Measurements from ENCODE around the gene CA9. TPM values are rescaled to one million over a fixed set of nuclear protein-coding genes. Genes with fewer than 3 reads are reported as not detected.

Gene CA9
- total RNA-seq, 1 experiment from 2014 or later: 1.0 TPM

DNA sequence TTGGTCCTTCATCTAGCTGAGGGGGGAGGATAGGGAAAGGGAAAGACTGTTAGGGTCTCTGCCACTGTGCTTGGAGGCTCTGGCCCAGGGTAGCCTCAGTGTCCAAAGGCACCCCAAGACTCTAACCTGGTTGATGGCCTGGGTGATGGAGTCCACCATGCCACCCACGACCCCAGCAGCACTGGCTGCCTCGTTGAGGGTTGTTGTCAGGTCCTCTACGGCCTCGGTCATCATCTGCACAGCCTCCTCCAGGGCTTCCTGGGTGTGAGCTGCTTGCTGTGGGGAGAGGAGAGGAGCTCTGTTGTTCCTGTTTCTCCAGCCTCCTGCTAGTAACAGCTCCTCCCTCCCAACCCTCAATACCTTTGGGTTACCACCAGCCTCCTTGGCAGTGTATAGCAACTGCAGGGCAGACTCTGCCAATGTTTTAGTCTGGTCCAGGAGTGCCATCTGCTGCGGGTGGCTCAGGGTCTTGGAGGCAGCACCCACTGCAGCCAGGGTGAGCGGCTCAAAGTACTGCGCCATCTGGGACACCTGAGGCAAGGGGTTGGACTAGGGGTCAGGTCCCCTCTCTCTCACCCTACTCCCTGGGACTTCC, 32.2 kb downstream of the CA9 start (continued):
- TF ChIP-seq, protein P1, sequence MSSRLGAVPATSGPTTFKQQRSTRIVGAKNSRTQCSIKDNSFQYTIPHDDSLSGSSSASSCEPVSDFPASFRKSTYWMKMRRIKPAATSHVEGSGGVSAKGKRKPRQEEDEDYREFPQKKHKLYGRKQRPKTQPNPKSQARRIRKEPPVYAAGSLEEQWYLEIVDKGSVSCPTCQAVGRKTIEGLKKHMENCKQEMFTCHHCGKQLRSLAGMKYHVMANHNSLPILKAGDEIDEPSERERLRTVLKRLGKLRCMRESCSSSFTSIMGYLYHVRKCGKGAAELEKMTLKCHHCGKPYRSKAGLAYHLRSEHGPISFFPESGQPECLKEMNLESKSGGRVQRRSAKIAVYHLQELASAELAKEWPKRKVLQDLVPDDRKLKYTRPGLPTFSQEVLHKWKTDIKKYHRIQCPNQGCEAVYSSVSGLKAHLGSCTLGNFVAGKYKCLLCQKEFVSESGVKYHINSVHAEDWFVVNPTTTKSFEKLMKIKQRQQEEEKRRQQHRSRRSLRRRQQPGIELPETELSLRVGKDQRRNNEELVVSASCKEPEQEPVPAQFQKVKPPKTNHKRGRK (CRISPR knock-in tag; IDR thresholded peaks at IDR 0.05; ENCODE audit: borderline replicate concordance): no peak
- TF ChIP-seq EMX1 (CRISPR knock-in tag; IDR thresholded peaks at IDR 0.05): no peak
- TF ChIP-seq, protein P2, sequence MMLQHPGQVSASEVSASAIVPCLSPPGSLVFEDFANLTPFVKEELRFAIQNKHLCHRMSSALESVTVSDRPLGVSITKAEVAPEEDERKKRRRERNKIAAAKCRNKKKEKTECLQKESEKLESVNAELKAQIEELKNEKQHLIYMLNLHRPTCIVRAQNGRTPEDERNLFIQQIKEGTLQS (CRISPR knock-in tag; conservative IDR thresholded peaks at IDR 0.05): no peak
- TF ChIP-seq, protein P3, sequence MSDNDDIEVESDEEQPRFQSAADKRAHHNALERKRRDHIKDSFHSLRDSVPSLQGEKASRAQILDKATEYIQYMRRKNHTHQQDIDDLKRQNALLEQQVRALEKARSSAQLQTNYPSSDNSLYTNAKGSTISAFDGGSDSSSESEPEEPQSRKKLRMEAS (CRISPR knock-in tag; IDR thresholded peaks at IDR 0.05): no peak
- TF ChIP-seq MYBL2 (CRISPR knock-in tag; IDR thresholded peaks at IDR 0.05): no peak
- no peak for TF ChIP-seq NFATC4 (CRISPR knock-in tag; IDR thresholded peaks at IDR 0.05)

DNA sequence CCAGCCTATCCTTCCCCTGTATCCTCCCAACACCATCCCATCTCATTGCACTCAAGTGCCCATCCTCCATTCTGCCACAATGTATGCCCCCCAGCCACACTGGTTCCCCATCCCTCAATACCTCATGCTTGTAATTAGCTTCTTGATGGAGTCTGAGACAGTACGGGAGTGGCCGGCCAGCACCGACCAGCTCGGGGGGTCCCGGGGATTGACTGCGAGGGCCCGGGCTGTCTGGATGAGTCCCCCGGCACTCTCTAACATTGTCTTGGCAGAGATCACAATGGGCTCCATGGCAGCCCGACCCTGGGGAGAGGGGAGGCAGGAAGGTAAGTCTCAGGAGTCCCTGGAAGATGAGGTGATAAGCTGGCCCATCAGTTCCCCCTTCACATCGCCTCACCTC, 33.2 kb downstream of the CA9 start:
- TF ChIP-seq, protein P4, sequence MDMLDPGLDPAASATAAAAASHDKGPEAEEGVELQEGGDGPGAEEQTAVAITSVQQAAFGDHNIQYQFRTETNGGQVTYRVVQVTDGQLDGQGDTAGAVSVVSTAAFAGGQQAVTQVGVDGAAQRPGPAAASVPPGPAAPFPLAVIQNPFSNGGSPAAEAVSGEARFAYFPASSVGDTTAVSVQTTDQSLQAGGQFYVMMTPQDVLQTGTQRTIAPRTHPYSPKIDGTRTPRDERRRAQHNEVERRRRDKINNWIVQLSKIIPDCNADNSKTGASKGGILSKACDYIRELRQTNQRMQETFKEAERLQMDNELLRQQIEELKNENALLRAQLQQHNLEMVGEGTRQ (CRISPR knock-in tag; IDR thresholded peaks at IDR 0.05): no peak
- TF ChIP-seq, protein P5, sequence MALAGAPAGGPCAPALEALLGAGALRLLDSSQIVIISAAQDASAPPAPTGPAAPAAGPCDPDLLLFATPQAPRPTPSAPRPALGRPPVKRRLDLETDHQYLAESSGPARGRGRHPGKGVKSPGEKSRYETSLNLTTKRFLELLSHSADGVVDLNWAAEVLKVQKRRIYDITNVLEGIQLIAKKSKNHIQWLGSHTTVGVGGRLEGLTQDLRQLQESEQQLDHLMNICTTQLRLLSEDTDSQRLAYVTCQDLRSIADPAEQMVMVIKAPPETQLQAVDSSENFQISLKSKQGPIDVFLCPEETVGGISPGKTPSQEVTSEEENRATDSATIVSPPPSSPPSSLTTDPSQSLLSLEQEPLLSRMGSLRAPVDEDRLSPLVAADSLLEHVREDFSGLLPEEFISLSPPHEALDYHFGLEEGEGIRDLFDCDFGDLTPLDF (CRISPR knock-in tag; IDR thresholded peaks at IDR 0.05): no peak
- TF ChIP-seq TCF7 (CRISPR knock-in tag; IDR thresholded peaks at IDR 0.05; ENCODE audit: low read depth): no peak
- no peak for TF ChIP-seq EMX1 (CRISPR knock-in tag; IDR thresholded peaks at IDR 0.05)
- TF ChIP-seq NFATC4 (CRISPR knock-in tag; IDR thresholded peaks at IDR 0.05): no peak
- TF ChIP-seq GABPB1 (CRISPR knock-in tag; IDR thresholded peaks at IDR 0.05): no peak
- no peak for TF ChIP-seq CBFB (CRISPR knock-in tag; IDR thresholded peaks at IDR 0.05; ENCODE audit: low read depth)
- TF ChIP-seq ZNF219 (CRISPR knock-in tag; IDR thresholded peaks at IDR 0.05; ENCODE audit: borderline replicate concordance): no peak
- TF ChIP-seq, protein P6, sequence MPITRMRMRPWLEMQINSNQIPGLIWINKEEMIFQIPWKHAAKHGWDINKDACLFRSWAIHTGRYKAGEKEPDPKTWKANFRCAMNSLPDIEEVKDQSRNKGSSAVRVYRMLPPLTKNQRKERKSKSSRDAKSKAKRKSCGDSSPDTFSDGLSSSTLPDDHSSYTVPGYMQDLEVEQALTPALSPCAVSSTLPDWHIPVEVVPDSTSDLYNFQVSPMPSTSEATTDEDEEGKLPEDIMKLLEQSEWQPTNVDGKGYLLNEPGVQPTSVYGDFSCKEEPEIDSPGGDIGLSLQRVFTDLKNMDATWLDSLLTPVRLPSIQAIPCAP (CRISPR knock-in tag; IDR thresholded peaks at IDR 0.05): no peak
- TF ChIP-seq, protein P7, sequence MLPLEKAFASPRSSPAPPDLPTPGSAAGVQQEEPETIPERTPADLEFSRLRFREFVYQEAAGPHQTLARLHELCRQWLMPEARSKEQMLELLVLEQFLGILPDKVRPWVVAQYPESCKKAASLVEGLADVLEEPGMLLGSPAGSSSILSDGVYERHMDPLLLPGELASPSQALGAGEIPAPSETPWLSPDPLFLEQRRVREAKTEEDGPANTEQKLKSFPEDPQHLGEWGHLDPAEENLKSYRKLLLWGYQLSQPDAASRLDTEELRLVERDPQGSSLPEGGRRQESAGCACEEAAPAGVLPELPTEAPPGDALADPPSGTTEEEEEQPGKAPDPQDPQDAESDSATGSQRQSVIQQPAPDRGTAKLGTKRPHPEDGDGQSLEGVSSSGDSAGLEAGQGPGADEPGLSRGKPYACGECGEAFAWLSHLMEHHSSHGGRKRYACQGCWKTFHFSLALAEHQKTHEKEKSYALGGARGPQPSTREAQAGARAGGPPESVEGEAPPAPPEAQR (CRISPR knock-in tag; IDR thresholded peaks at IDR 0.05): no peak
- TF ChIP-seq, protein P8, sequence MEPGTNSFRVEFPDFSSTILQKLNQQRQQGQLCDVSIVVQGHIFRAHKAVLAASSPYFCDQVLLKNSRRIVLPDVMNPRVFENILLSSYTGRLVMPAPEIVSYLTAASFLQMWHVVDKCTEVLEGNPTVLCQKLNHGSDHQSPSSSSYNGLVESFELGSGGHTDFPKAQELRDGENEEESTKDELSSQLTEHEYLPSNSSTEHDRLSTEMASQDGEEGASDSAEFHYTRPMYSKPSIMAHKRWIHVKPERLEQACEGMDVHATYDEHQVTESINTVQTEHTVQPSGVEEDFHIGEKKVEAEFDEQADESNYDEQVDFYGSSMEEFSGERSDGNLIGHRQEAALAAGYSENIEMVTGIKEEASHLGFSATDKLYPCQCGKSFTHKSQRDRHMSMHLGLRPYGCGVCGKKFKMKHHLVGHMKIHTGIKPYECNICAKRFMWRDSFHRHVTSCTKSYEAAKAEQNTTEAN (CRISPR knock-in tag; IDR thresholded peaks at IDR 0.05): no peak
- TF ChIP-seq NR1H2 (CRISPR knock-in tag; IDR thresholded peaks at IDR 0.05): no peak
- TF ChIP-seq, protein P9, sequence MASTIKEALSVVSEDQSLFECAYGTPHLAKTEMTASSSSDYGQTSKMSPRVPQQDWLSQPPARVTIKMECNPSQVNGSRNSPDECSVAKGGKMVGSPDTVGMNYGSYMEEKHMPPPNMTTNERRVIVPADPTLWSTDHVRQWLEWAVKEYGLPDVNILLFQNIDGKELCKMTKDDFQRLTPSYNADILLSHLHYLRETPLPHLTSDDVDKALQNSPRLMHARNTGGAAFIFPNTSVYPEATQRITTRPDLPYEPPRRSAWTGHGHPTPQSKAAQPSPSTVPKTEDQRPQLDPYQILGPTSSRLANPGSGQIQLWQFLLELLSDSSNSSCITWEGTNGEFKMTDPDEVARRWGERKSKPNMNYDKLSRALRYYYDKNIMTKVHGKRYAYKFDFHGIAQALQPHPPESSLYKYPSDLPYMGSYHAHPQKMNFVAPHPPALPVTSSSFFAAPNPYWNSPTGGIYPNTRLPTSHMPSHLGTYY (CRISPR knock-in tag; IDR thresholded peaks at IDR 0.05): no peak
- Mint-ChIP-seq H3K4me1 (no peaks in the 10 kb centered on the region), H3K4me3 (no peak overlapping the region), H3K27me3 (ENCODE audit: low read depth) (no peaks in the 10 kb centered on the region), H3K9me3 (no peaks in the 10 kb centered on the region), H3K36me3 (peaks cover 83% of the 10 kb centered on the region), H3K27ac (no peak overlapping the region)
- ChIA-PET CTCF (interaction anchor here (1.7 kb wide), 1 partner anchor 10 kb away, joined by 5 read pairs; no protein-coding TSS in a partner anchor), POLR2A (no interaction called here)
- DNase-seq (ENCODE audit: low spot score) (no peak), ATAC-seq (no peak)

All from WTC11 (cell line).